HG03457 (cell line): Measurements from ENCODE around the gene ABCF2.

Experiments
- ATAC-seq: cut with Tn5 transposase; IDR thresholded peaks from one replicate; pipeline ENCODE4 v1.9.1; 2021; ENCODE audit warnings: moderate number of reproducible peaks; ENCODE audit not compliant: unreplicated experiment

Gene ABCF2

DNA sequence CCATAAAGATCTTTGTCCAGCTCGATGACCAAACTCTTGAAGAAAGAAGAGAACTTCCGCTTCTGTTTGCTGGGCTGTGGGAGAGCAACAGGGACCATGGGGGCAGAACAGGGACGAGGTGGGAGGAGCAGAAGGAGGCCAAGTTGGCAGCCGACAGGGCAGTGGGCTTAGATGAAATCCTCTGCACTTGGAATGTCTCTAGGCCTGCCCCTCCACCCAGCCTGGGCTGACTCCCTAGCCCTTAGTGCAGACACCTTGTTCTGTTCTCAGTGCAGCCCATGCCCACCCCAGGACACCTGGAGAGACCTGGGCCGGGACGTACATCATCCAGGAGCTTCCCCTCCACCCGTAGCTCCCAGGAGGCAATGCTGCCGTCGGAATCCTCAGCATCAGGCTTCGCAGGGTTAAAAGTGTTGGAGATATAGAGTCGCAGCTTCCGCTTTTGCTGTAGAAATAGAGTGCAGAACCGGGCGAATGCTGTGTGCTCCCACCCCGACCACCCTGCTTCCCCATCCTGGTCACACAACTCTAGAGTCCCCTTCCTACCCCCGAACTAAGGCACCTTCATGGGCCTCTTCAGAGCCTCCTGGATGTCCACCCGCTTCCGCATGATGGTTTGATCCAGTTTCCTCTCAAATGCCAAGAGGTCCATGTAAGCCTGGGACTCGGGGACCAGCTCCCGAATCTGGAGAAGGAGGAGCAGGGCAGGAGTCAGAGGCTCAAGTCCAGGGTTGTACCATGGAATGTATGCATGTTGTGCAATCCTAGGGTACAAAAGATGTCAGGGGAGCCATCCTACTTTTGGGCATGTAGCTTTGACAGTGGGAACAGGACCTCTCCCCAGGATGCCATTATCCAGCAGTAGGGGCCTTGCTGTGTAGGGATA is 15.4 kb upstream of the ABCF2 start:
- ATAC-seq, result no peak

GRCh38 chr7:151241755-151242096 is 14.7 kb upstream of the ABCF2 start:
- no peak for ATAC-seq

DNA sequence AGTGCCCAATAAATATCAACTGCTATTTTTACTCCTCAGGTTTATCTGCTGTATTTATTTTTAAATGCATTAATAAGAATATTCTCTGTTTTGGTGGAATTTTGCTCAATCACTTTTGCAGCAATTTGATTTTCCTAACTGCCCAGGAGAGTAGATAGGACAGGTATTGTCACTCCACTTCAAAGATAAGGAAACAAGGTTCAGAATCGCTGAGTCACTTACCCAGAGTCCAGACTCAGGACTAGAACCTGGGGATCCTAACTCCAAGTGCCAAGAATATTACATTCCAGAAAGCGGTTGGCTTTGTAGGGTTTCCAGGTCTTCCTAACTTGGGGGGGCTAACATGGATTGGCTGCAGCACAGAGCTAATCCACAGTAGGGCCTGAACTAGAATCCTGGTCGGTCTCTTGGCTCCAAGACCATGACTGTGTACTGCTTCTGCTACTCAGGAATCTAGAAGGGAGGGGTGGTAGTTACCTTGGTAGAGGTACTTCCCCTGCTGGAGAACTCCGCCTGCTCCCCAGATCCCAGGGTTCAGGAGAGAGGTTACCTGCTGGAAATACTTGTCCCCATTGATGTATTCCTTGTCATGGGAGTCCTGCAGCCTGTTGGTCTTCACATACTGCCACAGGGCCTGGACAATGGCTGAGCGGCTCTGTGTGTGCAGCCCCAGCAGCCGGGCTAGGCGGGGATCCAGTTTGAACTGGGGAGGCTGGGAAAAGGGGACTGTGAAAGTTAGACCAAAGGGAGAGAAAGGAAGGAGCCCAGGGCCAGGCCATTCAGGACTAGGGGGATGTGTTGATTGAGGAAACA is 14.1 kb upstream of the ABCF2 start:
- no peak for ATAC-seq

- no peak for ATAC-seq
Observed at GRCh38 chr7:151240536-151240935, 13.5 kb upstream of the ABCF2 start.

DNA sequence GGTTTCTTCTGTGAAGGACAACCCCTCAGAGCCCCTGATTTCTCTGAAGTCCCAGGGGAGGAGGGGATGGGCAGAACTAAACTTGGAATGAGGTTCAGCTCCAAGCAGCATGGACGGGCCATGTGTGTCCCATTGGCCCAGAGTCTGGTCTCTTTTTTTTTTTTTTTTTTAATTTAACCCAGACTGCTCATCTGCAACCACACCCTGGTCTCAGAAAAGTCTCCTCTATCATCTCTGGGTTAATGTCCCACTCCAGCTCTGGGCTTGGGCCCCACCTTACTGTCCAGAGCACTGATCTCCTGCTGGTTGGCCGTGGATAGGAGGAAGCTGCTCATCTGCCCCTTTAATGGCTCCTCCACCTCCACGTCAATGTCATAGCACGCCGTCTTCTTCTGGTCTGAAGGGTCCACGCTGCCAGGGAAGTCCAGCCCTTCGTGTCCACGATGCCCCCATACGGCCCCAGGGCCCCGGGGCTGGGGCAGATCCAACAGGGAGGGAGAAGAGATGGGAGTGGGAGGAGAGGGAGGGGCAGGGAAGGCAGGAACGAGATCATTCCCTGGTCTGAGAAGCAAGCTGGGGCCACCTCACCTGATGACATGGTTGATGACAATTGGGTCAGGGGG is 12.9 kb upstream of the ABCF2 start:
- no peak for ATAC-seq

DNA sequence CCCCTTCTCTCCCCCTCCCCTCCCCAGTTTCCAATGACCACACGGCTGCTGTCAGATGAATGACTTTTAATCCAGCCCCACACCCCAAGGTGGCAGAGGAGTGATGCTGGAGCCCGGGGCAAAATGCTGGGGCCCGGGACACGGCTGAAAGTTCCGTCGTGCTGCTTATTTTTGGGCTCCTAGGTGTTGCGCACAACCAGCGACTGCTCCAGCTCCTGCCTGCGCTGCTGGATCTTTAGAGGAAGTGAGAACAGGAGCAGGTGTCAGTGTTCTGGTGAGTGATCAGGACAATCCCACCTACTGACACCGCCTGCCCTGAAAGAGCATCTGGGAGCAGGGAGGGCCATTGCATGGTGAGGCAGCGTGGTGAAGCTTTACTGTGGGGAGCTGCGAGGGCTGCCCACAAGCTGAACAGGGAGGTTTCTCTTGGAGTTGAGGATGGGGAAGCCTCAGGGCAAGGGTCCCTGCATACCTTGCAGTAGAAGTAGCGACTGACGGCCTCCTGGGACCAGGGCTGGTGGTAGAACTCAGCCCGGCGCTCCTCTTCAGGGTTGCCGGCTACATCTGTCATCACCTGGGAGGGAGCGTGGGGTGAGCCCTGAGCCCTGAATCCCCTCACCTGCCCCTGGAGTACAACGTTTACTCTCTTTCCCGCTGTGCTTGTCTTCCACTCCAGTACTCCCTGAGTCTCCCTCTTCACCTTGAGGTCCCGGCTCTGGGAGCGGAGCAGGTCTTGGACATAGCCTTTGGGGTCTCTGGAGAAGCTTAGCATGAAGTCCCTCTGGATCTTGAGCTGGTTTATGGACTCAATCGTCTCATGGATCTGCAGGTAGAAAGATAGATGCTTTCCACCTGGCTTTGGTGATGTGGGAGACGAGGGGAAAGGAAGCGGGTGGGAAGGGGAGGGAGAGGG is 12.2 kb upstream of the ABCF2 start:
- ATAC-seq, result no peak

DNA sequence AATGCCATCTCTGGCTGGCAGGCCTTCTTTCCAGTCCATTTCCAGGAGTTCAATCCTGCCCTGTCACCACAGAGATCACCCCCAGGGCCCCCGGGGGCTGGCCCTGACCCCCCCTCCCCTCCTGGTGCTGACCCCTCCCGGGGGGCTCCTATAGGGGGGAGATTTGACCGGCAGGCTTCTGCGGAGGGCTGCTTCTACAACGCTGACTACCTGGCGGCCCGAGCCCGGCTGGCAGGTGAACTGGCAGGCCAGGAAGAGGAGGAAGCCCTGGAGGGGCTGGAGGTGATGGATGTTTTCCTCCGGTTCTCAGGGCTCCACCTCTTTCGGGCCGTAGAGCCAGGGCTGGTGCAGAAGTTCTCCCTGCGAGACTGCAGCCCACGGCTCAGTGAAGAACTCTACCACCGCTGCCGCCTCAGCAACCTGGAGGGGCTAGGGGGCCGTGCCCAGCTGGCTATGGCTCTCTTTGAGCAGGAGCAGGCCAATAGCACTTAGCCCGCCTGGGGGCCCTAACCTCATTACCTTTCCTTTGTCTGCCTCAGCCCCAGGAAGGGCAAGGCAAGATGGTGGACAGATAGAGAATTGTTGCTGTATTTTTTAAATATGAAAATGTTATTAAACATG is 11.3 kb upstream of the ABCF2 start:
- ATAC-seq, result no peak

DNA sequence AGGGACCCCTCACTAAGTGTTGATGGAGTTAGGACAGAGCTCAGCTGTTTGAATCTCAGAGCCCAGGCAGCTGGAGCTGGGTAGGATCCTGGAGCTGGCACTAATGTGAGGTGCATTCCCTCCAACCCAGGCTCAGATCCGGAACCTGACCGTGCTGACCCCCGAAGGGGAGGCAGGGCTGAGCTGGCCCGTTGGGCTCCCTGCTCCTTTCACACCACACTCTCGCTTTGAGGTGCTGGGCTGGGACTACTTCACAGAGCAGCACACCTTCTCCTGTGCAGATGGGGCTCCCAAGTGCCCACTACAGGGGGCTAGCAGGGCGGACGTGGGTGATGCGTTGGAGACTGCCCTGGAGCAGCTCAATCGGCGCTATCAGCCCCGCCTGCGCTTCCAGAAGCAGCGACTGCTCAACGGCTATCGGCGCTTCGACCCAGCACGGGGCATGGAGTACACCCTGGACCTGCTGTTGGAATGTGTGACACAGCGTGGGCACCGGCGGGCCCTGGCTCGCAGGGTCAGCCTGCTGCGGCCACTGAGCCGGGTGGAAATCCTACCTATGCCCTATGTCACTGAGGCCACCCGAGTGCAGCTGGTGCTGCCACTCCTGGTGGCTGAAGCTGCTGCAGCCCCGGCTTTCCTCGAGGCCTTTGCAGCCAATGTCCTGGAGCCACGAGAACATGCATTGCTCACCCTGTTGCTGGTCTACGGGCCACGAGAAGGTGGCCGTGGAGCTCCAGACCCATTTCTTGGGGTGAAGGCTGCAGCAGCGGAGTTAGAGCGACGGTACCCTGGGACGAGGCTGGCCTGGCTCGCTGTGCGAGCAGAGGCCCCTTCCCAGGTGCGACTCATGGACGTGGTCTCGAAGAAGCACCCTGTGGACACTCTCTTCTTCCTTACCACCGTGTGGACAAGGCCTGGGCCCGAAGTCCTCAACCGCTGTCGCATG is 10.5 kb upstream of the ABCF2 start:
- ATAC-seq, result no peak

DNA sequence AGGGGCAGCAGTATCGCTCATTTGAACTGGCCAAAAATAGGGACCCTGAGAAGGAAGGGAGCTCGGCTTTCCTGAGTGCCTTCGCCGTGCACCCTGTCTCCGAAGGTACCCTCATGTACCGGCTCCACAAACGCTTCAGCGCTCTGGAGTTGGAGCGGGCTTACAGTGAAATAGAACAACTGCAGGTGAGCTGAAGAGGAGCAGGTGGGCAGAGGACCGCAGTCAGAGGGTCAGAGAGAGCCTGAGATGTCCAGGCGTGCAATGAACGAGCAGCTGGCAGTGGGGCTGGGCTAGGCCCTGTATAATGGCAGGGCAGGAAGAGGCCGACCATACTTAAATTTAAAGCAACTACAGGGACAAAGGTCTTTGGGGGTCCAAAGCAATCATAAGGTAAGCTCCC is 9.4 kb upstream of the ABCF2 start:
- no peak for ATAC-seq

DNA sequence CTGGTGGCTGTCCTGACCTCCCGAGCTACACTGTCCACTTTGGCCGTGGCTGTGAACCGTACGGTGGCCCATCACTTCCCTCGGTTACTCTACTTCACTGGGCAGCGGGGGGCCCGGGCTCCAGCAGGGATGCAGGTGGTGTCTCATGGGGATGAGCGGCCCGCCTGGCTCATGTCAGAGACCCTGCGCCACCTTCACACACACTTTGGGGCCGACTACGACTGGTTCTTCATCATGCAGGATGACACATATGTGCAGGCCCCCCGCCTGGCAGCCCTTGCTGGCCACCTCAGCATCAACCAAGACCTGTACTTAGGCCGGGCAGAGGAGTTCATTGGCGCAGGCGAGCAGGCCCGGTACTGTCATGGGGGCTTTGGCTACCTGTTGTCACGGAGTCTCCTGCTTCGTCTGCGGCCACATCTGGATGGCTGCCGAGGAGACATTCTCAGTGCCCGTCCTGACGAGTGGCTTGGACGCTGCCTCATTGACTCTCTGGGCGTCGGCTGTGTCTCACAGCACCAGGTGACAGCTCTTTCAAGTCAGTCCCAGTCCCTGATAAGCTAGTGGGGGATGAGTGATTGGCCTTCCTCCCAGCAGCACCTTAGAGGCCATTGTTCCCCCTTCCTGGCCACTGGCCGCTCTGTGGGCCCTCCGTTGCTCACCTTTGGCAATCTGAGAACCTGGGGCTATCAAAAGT is 8.2 kb upstream of the ABCF2 start:
- no peak for ATAC-seq

DNA sequence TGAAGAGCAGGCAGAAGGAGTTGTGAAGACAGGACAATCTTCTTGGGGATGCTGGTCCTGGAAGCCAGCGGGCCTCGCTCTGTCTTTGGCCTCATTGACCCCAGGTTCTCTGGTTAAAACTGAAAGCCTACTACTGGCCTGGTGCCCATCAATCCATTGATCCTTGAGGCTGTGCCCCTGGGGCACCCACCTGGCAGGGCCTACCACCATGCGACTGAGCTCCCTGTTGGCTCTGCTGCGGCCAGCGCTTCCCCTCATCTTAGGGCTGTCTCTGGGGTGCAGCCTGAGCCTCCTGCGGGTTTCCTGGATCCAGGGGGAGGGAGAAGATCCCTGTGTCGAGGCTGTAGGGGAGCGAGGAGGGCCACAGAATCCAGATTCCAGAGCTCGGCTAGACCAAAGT is 6.8 kb upstream of the ABCF2 start:
- no peak for ATAC-seq

DNA sequence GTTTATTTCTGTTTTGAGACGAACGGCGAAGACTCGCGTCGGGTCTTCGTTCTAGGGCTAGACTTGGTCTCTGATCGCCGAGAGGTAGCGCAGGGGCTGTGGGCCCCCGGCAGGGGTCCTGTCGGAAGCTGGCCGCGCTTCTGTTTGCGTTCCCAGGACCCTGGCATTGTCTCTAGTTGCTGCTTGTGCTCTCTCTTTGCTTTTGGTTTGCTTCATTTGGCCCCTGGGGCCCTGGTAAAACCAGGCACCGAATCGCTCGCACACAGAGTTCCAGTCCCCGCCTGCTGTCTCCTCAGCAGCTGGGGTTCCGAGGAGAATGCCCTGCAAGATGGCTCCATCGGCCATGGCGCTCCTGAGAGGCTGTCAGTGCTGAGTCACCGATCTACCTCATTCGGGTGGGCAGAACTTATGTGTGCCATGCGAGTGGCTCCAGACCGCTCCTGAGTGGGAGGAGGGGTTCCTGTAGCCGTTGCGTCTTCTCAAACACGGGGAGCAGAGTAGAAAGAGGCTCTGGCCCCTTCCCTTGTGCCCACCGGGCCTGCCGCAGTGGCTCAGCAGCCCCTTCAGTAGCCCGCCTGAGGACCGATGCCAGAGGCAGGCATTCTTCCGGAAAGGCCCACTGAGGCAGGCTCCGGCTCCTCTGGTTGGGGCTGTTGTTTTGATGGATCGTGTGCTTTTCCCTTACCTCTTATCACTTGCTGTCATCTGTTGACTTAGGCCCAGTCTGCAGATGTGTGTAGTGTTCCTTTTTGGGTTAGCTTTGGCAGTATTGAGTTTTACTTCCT is 6.1 kb upstream of the ABCF2 start:
- ATAC-seq, result no peak

GRCh38 chr7:151232091-151232916 is 5.3 kb upstream of the ABCF2 start, which contains the start of gene CHPF2:
Gene CHPF2 (plus strand): TSS chr7:151232483. CDS start chr7:151234012, 1,529 bp downstream.
- peak; percentile 95 for ATAC-seq

DNA sequence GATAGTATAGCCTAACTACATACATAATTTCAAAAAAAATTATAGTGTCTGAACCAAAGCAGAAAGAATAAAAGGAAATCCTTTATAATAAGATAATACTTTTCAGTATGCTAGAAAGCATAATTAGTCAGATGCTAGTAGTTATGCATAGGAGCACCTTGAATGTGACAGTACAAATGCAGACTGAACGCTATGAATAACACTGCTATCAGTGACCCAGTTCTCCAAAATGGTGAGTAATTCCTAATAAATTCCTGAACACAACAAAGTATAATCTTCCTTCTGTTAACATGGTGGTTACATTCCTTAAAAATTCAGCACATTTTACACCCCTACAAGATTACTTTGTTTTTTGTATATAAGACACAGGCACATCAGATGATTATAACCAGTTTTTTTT is 4.1 kb upstream of the ABCF2 start:
- no peak for ATAC-seq

DNA sequence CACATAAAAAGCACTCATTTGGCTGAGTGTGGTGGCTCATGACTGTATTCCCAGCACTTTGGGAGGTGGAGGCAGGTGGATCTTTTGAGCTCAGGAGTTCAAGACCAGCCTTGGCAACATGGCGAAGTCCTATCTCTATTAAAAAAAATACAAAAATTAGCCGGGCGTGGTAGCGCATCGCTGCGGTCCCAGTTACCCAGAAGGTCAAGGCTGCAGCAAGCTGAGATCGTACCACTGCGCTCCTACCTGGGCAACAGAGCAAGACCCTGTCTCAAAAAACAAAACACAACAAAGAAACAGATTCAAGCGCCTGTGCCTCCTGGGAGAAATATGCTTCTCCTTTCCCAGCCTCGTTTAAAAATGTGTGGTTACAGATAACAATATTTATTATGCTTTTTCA is 2.2 kb upstream of the ABCF2 start:
- no peak for ATAC-seq

- ATAC-seq, result no peak
Observed at GRCh38 chr7:151228024-151228866, 1.2 kb upstream of the ABCF2 start.
